Gastrocnemius medialis (tissue), 4 donors: ENCODE data around the gene GNG7. TPM values are rescaled to one million over a fixed set of nuclear protein-coding genes. Genes with fewer than 3 reads are reported as not detected.

Source experiments
- ATAC-seq, 2 donors: fragments of 150-250 bp; one replicate each; pipeline ENCODE4 v1.9.1; 2016
- DNase-seq, 2 donors: peaks; one replicate each; pipeline ENCODE4 v3.0.0-alpha.2; 2019
- H3K27ac ChIP-seq, 4 donors: fragments of 200-600 bp; sonication (generic); 1 replicate in 1 of 4; 2 replicates in 3 of 4; pipeline ENCODE4 v1.5.1; 2016 to 2018; ENCODE audit warnings: mild to moderate bottlenecking in 2 of 4, moderate library complexity in 1 of 4
- H3K27me3 ChIP-seq, 3 donors: fragments of 200-600 bp; sonication (generic) in 2 of 3; 1 replicate in 1 of 3; 2 replicates in 2 of 3; pipeline versions ENCODE4 v1.5.1 to v1.6.0; 2016 to 2019; ENCODE audit warnings: mild to moderate bottlenecking in 1 of 3, moderate library complexity in 1 of 3
- H3K36me3 ChIP-seq, 2 donors: fragments of 200-600 bp; sonication (generic) in 1 of 2; one replicate each; pipeline ENCODE4 v1.5.1; 2017 to 2018
- H3K4me1 ChIP-seq, 2 donors: fragments of 200-600 bp; sonication (generic) in 1 of 2; one replicate each; pipeline ENCODE4 v1.5.1; 2016 to 2017; ENCODE audit warnings: mild to moderate bottlenecking in 2 of 2
- H3K4me3 ChIP-seq, 4 donors: fragments of 200-600 bp; sonication (generic) in 3 of 4; 1 replicate in 1 of 4; 2 replicates in 3 of 4; pipeline ENCODE4 v1.5.1; 2016 to 2019; ENCODE audit warnings: mild to moderate bottlenecking in 2 of 4
- H3K9me3 ChIP-seq, 3 donors: fragments of 200-600 bp; sonication (generic) in 2 of 3; 1 replicate in 1 of 3; 2 replicates in 2 of 3; pipeline ENCODE4 v1.5.1; 2016 to 2019
- CTCF ChIP-seq, 5 experiments: fragments of 450-650 bp in 3 of 5; fragments of 200-600 bp in 2 of 5; sonication (generic) in 2 of 5; IDR thresholded peaks in 4 of 5; conservative IDR thresholded peaks in 1 of 5; 1 replicate in 4 of 5; 2 replicates in 1 of 5; pipeline ENCODE4 v1.5.1; 2016 to 2019; ENCODE audit warnings: antibody characterized with exemption in 5 of 5, mild to moderate bottlenecking in 3 of 5, moderate library complexity in 3 of 5
- POLR2A ChIP-seq, 2 donors: fragments of 450-650 bp; IDR thresholded peaks; one replicate each; pipeline ENCODE4 v1.6.1; 2017; ENCODE audit warnings: antibody characterized with exemption in 2 of 2, mild to moderate bottlenecking in 2 of 2, moderate library complexity in 2 of 2
- in situ Hi-C, 4 donors: fragments of 200-750 bp; cut with MboI; loops; one replicate each; pipeline versions ENCODE4 v1.15.0 to v1.8.0; 2017; ENCODE audit warnings: low sequenced_read_pairs in 4 of 4
- intact Hi-C: fragments of 100-400 bp; cut with DNase I; formaldehyde crosslinking; loops from one replicate; pipeline ENCODE4 v1.15.1; 2023; ENCODE audit warnings: low total_unique reads
- total RNA-seq, 4 donors: library from RNA; depleted of rRNA; stranded (reverse); fragments of >200 nt; gene quantifications; one replicate each; pipeline versions ENCODE4 v1.1.0 to v1.2.3, GENCODE V29; 2016

Gene GNG7
- total RNA-seq, 4 donors from 2014 or later: 0.46 to 1.1 (median 0.62) TPM

DNA sequence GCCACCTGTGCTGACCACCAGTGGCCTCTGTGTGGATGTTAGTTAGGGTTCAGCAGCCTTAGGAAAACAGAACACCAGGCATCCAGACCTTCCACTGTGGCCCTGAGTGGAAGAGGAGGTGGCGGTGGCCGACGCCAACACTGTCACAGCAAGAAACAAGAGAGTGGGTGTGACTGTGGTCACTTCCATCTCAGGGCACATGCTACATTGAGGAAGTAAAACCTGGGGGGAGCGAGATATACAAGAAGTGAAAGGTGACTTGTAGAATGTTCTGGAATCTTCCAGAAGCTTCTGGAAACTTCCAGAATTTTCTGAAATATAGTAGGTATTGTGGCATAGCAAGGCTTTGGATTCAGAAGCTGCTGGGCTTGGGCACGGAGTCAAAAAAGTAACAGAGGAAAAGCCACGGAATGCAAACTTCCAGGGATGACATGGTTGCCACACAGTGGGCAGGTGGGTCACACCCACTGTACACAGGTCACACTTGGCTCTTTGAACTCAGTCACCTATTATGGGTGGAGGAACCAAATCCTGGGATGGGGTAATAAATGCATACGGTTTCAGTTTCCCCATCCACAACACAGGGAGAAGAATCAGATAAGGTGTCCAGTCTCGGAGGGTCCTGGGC, 24.3 kb downstream of the GNG7 start:
- no peak overlapping the region for H3K27ac ChIP-seq
- H3K27me3 ChIP-seq: no peaks in the 10 kb centered on the region
- TF ChIP-seq POLR2A (IDR thresholded peaks at IDR 0.05) (no peak), CTCF (IDR thresholded peaks at IDR 0.05 in 4 of 5, conservative IDR thresholded peaks at IDR 0.05 in 1 of 5) (no peak)
- H3K36me3 ChIP-seq: no peaks in the 10 kb centered on the region
- DNase-seq (no peak), ATAC-seq (no peak)
- no peak overlapping the region for H3K4me3 ChIP-seq
- no peaks in the 10 kb centered on the region for H3K4me1 ChIP-seq
- intact Hi-C loops: no loop called here
- H3K9me3 ChIP-seq: no peaks in the 10 kb centered on the region
- in situ Hi-C loops: no loop called here

GRCh38 chr19:2676823-2677222, 25.7 kb downstream of the GNG7 start:
- H3K27ac ChIP-seq: no peak overlapping the region
- H3K4me3 ChIP-seq: no peak overlapping the region
- in situ Hi-C loops (no loop called here), intact Hi-C loops (no loop called here)
- H3K36me3 ChIP-seq: no peaks in the 10 kb centered on the region
- ATAC-seq (no peak), DNase-seq (no peak)
- no peaks in the 10 kb centered on the region for H3K9me3 ChIP-seq
- no peaks in the 10 kb centered on the region for H3K4me1 ChIP-seq
- no peaks in the 10 kb centered on the region for H3K27me3 ChIP-seq
- TF ChIP-seq CTCF (IDR thresholded peaks at IDR 0.05 in 4 of 5, conservative IDR thresholded peaks at IDR 0.05 in 1 of 5) (no peak), POLR2A (IDR thresholded peaks at IDR 0.05) (no peak)

GRCh38 chr19:2675892-2676291, 26.6 kb downstream of the GNG7 start:
- ATAC-seq (no peak), DNase-seq (no peak)
- intact Hi-C loops: no loop called here
- H3K36me3 ChIP-seq: no peaks in the 10 kb centered on the region
- no peak overlapping the region for H3K27ac ChIP-seq
- TF ChIP-seq POLR2A (IDR thresholded peaks at IDR 0.05) (no peak), CTCF (IDR thresholded peaks at IDR 0.05 in 4 of 5, conservative IDR thresholded peaks at IDR 0.05 in 1 of 5) (no peak)
- H3K9me3 ChIP-seq: no peaks in the 10 kb centered on the region
- H3K27me3 ChIP-seq: no peaks in the 10 kb centered on the region
- H3K4me1 ChIP-seq: no peaks in the 10 kb centered on the region
- in situ Hi-C loops: no loop called here
- no peak overlapping the region for H3K4me3 ChIP-seq

- no peak overlapping the region for H3K4me3 ChIP-seq
- no peak for ATAC-seq
- H3K27ac ChIP-seq: no peak overlapping the region
- H3K4me1 ChIP-seq: no peaks in the 10 kb centered on the region
- no peak for TF ChIP-seq POLR2A (IDR thresholded peaks at IDR 0.05)
- TF ChIP-seq CTCF (IDR thresholded peaks at IDR 0.05 in 4 of 5, conservative IDR thresholded peaks at IDR 0.05 in 1 of 5): no peak
- no peaks in the 10 kb centered on the region for H3K36me3 ChIP-seq
- H3K9me3 ChIP-seq: no peaks in the 10 kb centered on the region
- no peaks in the 10 kb centered on the region for H3K27me3 ChIP-seq
- intact Hi-C loops (no loop called here), in situ Hi-C loops (no loop called here)
- no peak for DNase-seq
These were observed 32.3 kb downstream of the GNG7 start for GRCh38 chr19:2670217-2670616.
